Measurements from ENCODE around the gene GET4.
A peak's percentile ranks its signal among the peaks of the same experiment; 100 is the strongest.

Gene GET4

GRCh38 chr7:876077-876971, at the start of gene GET4:
GET4 (plus strand) TSS chr7:876554; CDS start chr7:876646, 92 bp downstream.
- H3K4me3 ChIP-seq (ENCODE audit: insufficient read length, low read depth) = peak within 1 kb of the TSS; percentile 89

DNA sequence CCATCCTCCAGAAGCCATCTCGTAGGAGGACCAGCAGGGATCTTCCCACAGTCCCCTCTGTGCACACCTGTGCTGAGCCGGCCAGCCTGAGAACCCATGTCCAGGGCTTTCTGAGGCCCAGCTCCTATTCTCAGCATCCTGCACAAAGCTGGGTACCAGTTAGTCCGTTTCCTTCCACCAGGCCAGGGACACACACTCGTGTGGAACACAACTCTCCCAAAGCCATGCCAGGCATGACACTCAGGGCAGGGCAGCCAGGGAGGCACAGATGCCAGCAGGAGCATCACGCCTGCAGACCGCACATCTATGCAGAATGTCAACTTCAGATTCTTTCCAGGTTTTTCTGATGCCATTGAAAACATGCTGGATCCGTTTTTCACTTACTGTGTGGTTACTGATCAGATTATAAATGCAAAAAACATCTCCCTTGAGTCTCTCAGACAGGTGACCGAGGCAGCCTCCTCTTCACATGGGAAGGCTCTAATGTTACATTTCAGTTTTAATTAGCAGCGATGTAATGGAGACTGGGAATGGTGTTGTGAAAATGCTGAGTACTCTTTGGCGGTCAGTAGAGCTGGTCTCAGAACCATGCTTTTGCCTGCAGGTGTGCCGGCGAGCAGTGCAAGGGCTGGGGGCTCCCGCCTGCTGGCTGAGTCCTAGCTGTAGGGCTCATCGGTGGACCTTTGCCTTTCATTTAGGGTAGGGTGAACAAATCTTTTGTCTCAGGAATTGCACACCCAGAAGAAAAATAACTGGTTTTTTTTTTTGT, 47.4 kb upstream of the GET4 start:
- Histone ChIP-seq H3K27me3 (ENCODE audit: insufficient read depth, insufficient read length) (no peaks in the 10 kb centered on the region), H3K4me3 (ENCODE audit: insufficient read length, low read depth) (no peak overlapping the region), H3K36me3 (ENCODE audit: insufficient read depth, insufficient read length, low read length) (peaks cover 22% of the 10 kb centered on the region), H3K9ac (ENCODE audit: insufficient read length, low read depth) (no peak overlapping the region), H3K4me1 (ENCODE audit: insufficient read depth, insufficient read length) (peaks cover 12% of the 10 kb centered on the region), H3K9me3 (ENCODE audit: insufficient read depth, low read length) (no peaks in the 10 kb centered on the region)
- no peak for TF ChIP-seq SUZ12 (IDR thresholded peaks at IDR 0.05; ENCODE audit: extremely low read depth, insufficient read depth, insufficient read length)
- no peak for TF ChIP-seq YY1 (IDR thresholded peaks at IDR 0.05; ENCODE audit: insufficient read depth, insufficient read length)
- no peak for TF ChIP-seq ZNF274 (IDR thresholded peaks at IDR 0.05; ENCODE audit: low read depth, low read length)
- no peak for DNase-seq (ENCODE audit: low read depth, low spot score)

More at GRCh38 chr7:876077-876971, at the start of gene GET4:
- Histone ChIP-seq H3K36me3 (ENCODE audit: insufficient read depth, insufficient read length, low read length) (peaks cover 63% of the 10 kb centered on the region), H3K9me3 (ENCODE audit: insufficient read depth, low read length) (peaks cover 4% of the 10 kb centered on the region; the same call in 1 of the 2 replicates), H3K4me1 (ENCODE audit: insufficient read depth, insufficient read length) (peaks cover 7% of the 10 kb centered on the region), H3K9ac (ENCODE audit: insufficient read length, low read depth) (peak within 1 kb of the TSS; percentile 96), H3K27me3 (ENCODE audit: insufficient read depth, insufficient read length) (no peaks in the 10 kb centered on the region)
- peak; percentile 98 for DNase-seq (ENCODE audit: low read depth, low spot score)
- no peak for TF ChIP-seq ZNF274 (IDR thresholded peaks at IDR 0.05; ENCODE audit: low read depth, low read length)
- TF ChIP-seq YY1 (IDR thresholded peaks at IDR 0.05; ENCODE audit: insufficient read depth, insufficient read length) = peak; percentile 63

DNA sequence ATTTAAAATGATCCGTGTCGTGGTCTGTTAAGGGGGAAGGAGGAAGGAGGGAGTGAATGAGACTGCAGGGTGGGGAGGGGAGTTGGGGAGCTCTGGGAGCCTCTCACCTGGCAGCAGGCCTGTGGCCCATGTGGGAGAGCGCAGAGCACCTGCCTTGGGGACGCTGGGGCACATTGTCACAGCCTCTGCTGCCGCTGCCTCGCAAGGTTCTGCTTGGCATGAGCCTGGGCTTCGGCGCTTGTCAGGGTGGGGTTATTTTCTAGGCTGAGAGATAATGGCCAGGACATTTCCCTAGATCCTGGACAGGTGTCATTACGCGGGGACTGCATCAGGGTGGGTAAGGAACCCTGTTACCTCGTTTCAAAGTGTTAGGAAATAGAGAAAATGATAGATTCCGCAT, 46.3 kb upstream of the GET4 start:
- Histone ChIP-seq H3K27me3 (ENCODE audit: insufficient read depth, insufficient read length) (no peaks in the 10 kb centered on the region), H3K4me1 (ENCODE audit: insufficient read depth, insufficient read length) (peaks cover 16% of the 10 kb centered on the region), H3K9me3 (ENCODE audit: insufficient read depth, low read length) (no peaks in the 10 kb centered on the region), H3K9ac (ENCODE audit: insufficient read length, low read depth) (no peak overlapping the region), H3K36me3 (ENCODE audit: insufficient read depth, insufficient read length, low read length) (peaks cover 25% of the 10 kb centered on the region), H3K4me3 (ENCODE audit: insufficient read length, low read depth) (no peak overlapping the region)
- no peak for DNase-seq (ENCODE audit: low read depth, low spot score)
- TF ChIP-seq ZNF274 (IDR thresholded peaks at IDR 0.05; ENCODE audit: low read depth, low read length) = no peak
- no peak for TF ChIP-seq SUZ12 (IDR thresholded peaks at IDR 0.05; ENCODE audit: extremely low read depth, insufficient read depth, insufficient read length)
- no peak for TF ChIP-seq YY1 (IDR thresholded peaks at IDR 0.05; ENCODE audit: insufficient read depth, insufficient read length)

DNA sequence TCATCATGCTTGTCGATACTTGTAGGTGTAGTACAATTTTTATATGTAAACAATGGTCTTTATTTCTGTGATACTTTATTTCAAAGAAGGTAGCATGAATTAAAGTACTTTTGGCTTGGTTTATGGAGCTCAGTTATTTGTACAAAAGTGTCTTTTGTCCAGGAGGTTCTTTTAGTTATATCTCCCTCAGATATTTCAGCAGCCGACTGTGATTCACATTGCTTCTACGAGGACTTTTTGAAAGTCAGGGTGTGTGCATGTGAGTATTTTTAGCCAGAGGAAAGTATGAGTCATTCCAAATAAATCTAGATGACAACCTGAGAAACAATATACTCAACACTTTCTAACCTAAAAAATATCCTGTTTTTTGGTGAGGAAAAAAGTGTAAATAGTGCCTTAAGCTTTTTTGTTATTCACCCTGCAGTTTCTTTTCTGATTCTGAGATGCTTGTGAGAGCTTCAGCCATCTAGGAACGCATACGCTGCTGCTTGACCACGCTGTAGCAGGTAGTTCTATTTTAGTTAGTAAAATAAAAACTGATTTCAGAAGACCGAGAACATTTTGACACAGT, 44.7 kb upstream of the GET4 start:
- no peak overlapping the region for H3K9ac ChIP-seq (ENCODE audit: insufficient read length, low read depth)
- DNase-seq (ENCODE audit: low read depth, low spot score) = no peak
- H3K4me1 ChIP-seq (ENCODE audit: insufficient read depth, insufficient read length) = peaks cover 16% of the 10 kb centered on the region
- H3K27me3 ChIP-seq (ENCODE audit: insufficient read depth, insufficient read length) = no peaks in the 10 kb centered on the region
- peaks cover 28% of the 10 kb centered on the region for H3K36me3 ChIP-seq (ENCODE audit: insufficient read depth, insufficient read length, low read length)
- TF ChIP-seq SUZ12 (IDR thresholded peaks at IDR 0.05; ENCODE audit: extremely low read depth, insufficient read depth, insufficient read length) = no peak
- no peak for TF ChIP-seq YY1 (IDR thresholded peaks at IDR 0.05; ENCODE audit: insufficient read depth, insufficient read length)
- no peak for TF ChIP-seq ZNF274 (IDR thresholded peaks at IDR 0.05; ENCODE audit: low read depth, low read length)
- H3K9me3 ChIP-seq (ENCODE audit: insufficient read depth, low read length) = no peaks in the 10 kb centered on the region
- H3K4me3 ChIP-seq (ENCODE audit: insufficient read length, low read depth) = no peak overlapping the region

GRCh38 chr7:832167-832967, 44.0 kb upstream of the GET4 start, which contains the start of gene SUN1:
SUN1 (plus strand) TSS chr7:832476; CDS start chr7:832525, 49 bp downstream.
- TF ChIP-seq SUZ12 (IDR thresholded peaks at IDR 0.05; ENCODE audit: extremely low read depth, insufficient read depth, insufficient read length) (no peak), ZNF274 (IDR thresholded peaks at IDR 0.05; ENCODE audit: low read depth, low read length) (no peak)
- H3K9me3 ChIP-seq (ENCODE audit: insufficient read depth, low read length) = no peaks in the 10 kb centered on the region
- no peak within 1 kb of the TSS for H3K4me3 ChIP-seq (ENCODE audit: insufficient read length, low read depth)
- H3K9ac ChIP-seq (ENCODE audit: insufficient read length, low read depth) = no peak within 1 kb of the TSS
- no peak for DNase-seq (ENCODE audit: low read depth, low spot score)
- peaks cover 34% of the 10 kb centered on the region for H3K36me3 ChIP-seq (ENCODE audit: insufficient read depth, insufficient read length, low read length)
- no peaks in the 10 kb centered on the region for H3K27me3 ChIP-seq (ENCODE audit: insufficient read depth, insufficient read length)
- peaks cover 18% of the 10 kb centered on the region for H3K4me1 ChIP-seq (ENCODE audit: insufficient read depth, insufficient read length)

GRCh38 chr7:832968-833424, 43.4 kb upstream of the GET4 start:
- Histone ChIP-seq H3K36me3 (ENCODE audit: insufficient read depth, insufficient read length, low read length) (peaks cover 40% of the 10 kb centered on the region), H3K9ac (ENCODE audit: insufficient read length, low read depth) (no peak overlapping the region), H3K27me3 (ENCODE audit: insufficient read depth, insufficient read length) (no peaks in the 10 kb centered on the region), H3K4me3 (ENCODE audit: insufficient read length, low read depth) (no peak overlapping the region), H3K4me1 (ENCODE audit: insufficient read depth, insufficient read length) (peaks cover 18% of the 10 kb centered on the region), H3K9me3 (ENCODE audit: insufficient read depth, low read length) (no peaks in the 10 kb centered on the region)
- DNase-seq (ENCODE audit: low read depth, low spot score) = no peak
- TF ChIP-seq ZNF274 (IDR thresholded peaks at IDR 0.05; ENCODE audit: low read depth, low read length) (no peak), SUZ12 (IDR thresholded peaks at IDR 0.05; ENCODE audit: extremely low read depth, insufficient read depth, insufficient read length) (no peak), YY1 (IDR thresholded peaks at IDR 0.05; ENCODE audit: insufficient read depth, insufficient read length) (no peak)
